GM12892 (cell line): Measurements from ENCODE around the gene WDR4.
"Not testable (repeated sequence)": the region's sequence is repeated elsewhere in the genome, so short reads cannot be mapped to it uniquely, and the experiment has no call there.

Experiments used
- DNase-seq: peaks from one replicate; pipeline ENCODE4 v3.0.0; 2011; ENCODE audit not compliant: insufficient read length
- FAIRE-seq: peaks from 2 replicates; lab custom pipeline; 2011; peaks lifted over from hg19 to GRCh38; lab: Jason Lieb, UNC
- POLR2A ChIP-seq: IDR thresholded peaks from 2 replicates; pipeline ENCODE4 v1.6.1; 2011; ENCODE audit warnings: low read depth, low read length, control low read depth
- POLR2AphosphoS5 ChIP-seq: IDR thresholded peaks from 2 replicates; pipeline ENCODE4 v1.6.1; 2011; ENCODE audit warnings: low read depth, low read length, control low read depth
- TAF1 ChIP-seq: IDR thresholded peaks from 2 replicates; pipeline ENCODE4 v1.6.1; 2011; ENCODE audit warnings: low read depth, mild to moderate bottlenecking, control low read depth, low read length, borderline replicate concordance

Gene WDR4

GRCh38 chr21:42806509-42807140 lies 72.7 kb downstream of the WDR4 start:
- DNase-seq (no peak), FAIRE-seq (no peak)
- TF ChIP-seq POLR2AphosphoS5 (no peak), POLR2A (no peak), TAF1 (no peak)

- FAIRE-seq, result not testable (repeated sequence)
Observed at GRCh38 chr21:42801616-42802015, 77.7 kb downstream of the WDR4 start.

GRCh38 chr21:42799948-42800347 lies 79.4 kb downstream of the WDR4 start:
- no peak for FAIRE-seq

More at GRCh38 chr21:42801616-42802015, 77.7 kb downstream of the WDR4 start:
- DNase-seq, result not testable (repeated sequence)

DNA sequence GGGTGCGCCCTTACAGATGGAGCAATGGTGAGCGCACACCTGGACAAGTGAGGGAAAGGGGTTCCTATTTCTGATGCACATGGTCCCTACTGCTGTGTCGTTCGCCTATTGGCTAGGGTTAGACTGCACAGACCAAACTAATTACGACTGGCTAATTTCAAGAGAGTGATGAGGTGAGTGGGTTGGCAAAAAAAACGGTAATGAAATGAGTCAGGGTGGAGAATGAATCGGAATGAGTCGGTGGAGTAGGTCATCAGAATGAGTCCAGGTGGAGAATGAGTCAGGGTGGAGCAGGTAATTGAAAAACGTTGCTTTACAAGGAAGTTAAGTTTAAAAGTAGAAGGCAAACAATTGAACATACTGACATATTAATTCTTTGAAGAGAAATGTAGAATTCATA lies 79.8 kb downstream of the WDR4 start:
- DNase-seq (no peak), FAIRE-seq (peak; percentile 21)
- TF ChIP-seq POLR2AphosphoS5 (no peak), TAF1 (no peak), POLR2A (no peak)

More at GRCh38 chr21:42799948-42800347, 79.4 kb downstream of the WDR4 start:
- no peak for DNase-seq
- TF ChIP-seq POLR2A, result no peak
- TF ChIP-seq TAF1, result no peak
- TF ChIP-seq POLR2AphosphoS5, result no peak
